Type B pancreatic cell (in vitro differentiated cells): ENCODE results near the gene TRPM3. TPM values are rescaled to one million over a fixed set of nuclear protein-coding genes. Genes with fewer than 3 reads are reported as not detected.

Experiments used
- DNase-seq: peaks from one replicate; pipeline ENCODE4 v3.0.0; 2021; ENCODE audit warnings: mixed read lengths; ENCODE audit not compliant: unreplicated experiment; ENCODE audit errors: extremely low spot score
- H3K27ac Mint-ChIP-seq: 2 replicates; pipeline ENCODE4 v1.8.0; 2021; ENCODE audit warnings: mild to moderate bottlenecking, mixed read lengths
- H3K27me3 Mint-ChIP-seq: 2 replicates; pipeline ENCODE4 v1.8.0; 2021; ENCODE audit warnings: mixed read lengths
- H3K36me3 Mint-ChIP-seq: 2 replicates; pipeline ENCODE4 v1.8.0; 2021; ENCODE audit warnings: mixed read lengths
- H3K4me1 Mint-ChIP-seq: one replicate; pipeline ENCODE4 v1.8.0; 2021; ENCODE audit warnings: mixed read lengths; ENCODE audit not compliant: unreplicated experiment
- H3K4me3 Mint-ChIP-seq: 2 replicates; pipeline ENCODE4 v1.8.0; 2021; ENCODE audit warnings: mild to moderate bottlenecking, mixed read lengths
- H3K9me3 Mint-ChIP-seq: 2 replicates; pipeline ENCODE4 v1.8.0; 2021; ENCODE audit warnings: mixed read lengths
- total RNA-seq: library from RNA; stranded (reverse); gene quantifications from 2 replicates; pipeline ENCODE4 v1.2.1, GENCODE V29; 2021; ENCODE audit warnings: low replicate concordance
- TF ChIP-seq, protein P1 (sequence below): fragments of 200-600 bp; sonication (generic); conservative IDR thresholded peaks from 2 replicates; pipeline ENCODE4 v1.5.0; 2021; ENCODE audit warnings: antibody characterized with exemption, mild to moderate bottlenecking

TRPM3 gene
- total RNA-seq, 1 donor from 2014 or later, result 17.0 TPM

DNA sequence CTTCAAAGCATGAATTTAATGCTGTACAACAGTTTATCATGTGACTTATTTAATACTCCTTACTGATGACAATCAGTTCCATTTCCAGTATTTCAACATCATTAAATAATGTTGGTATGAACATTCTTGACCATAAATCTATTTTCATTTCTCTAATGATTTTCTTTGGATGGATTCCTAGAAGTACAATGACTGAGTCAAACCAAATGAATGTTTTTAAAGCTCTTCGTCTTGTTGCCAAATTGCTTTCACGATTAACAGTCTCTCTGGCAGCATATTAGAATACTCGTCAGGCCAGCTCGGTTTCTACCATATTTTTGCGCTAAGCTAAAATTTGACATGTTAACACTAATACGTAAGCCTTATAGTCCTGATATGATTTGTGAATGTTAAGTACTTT lies 197.0 kb downstream of the TRPM3 start:
- Mint-ChIP-seq H3K27me3 (no peaks in the 10 kb centered on the region), H3K4me3 (no peak overlapping the region), H3K27ac (no peak overlapping the region), H3K9me3 (peaks cover 3% of the 10 kb centered on the region), H3K36me3 (no peaks in the 10 kb centered on the region), H3K4me1 (no peaks in the 10 kb centered on the region)
- TF ChIP-seq, protein P1, sequence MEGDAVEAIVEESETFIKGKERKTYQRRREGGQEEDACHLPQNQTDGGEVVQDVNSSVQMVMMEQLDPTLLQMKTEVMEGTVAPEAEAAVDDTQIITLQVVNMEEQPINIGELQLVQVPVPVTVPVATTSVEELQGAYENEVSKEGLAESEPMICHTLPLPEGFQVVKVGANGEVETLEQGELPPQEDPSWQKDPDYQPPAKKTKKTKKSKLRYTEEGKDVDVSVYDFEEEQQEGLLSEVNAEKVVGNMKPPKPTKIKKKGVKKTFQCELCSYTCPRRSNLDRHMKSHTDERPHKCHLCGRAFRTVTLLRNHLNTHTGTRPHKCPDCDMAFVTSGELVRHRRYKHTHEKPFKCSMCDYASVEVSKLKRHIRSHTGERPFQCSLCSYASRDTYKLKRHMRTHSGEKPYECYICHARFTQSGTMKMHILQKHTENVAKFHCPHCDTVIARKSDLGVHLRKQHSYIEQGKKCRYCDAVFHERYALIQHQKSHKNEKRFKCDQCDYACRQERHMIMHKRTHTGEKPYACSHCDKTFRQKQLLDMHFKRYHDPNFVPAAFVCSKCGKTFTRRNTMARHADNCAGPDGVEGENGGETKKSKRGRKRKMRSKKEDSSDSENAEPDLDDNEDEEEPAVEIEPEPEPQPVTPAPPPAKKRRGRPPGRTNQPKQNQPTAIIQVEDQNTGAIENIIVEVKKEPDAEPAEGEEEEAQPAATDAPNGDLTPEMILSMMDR, result no peak
- no peak for DNase-seq

DNA sequence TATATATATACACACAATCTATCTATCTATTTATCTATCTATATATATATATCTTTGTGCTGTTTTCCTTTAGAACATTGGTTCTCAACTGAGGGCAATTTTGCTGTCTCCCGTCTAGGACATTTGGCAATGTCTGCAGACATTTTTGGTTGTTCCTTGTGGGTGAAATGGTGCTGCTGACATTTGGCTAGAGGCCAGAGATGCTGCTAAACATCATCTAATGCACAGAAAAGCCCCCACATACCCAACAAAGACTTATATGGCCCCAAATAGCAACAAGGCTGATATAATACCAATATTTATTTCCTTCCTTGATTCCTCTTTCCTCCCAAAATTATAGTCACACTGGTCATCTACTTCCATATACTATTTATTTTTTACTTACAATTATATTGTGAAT lies 197.5 kb downstream of the TRPM3 start:
- H3K36me3 Mint-ChIP-seq, result no peaks in the 10 kb centered on the region
- TF ChIP-seq, protein P1, result no peak
- H3K27me3 Mint-ChIP-seq, result no peaks in the 10 kb centered on the region
- H3K4me1 Mint-ChIP-seq, result no peaks in the 10 kb centered on the region
- no peak overlapping the region for H3K4me3 Mint-ChIP-seq
- no peak overlapping the region for H3K27ac Mint-ChIP-seq
- peaks cover 3% of the 10 kb centered on the region for H3K9me3 Mint-ChIP-seq
- DNase-seq, result no peak

DNA sequence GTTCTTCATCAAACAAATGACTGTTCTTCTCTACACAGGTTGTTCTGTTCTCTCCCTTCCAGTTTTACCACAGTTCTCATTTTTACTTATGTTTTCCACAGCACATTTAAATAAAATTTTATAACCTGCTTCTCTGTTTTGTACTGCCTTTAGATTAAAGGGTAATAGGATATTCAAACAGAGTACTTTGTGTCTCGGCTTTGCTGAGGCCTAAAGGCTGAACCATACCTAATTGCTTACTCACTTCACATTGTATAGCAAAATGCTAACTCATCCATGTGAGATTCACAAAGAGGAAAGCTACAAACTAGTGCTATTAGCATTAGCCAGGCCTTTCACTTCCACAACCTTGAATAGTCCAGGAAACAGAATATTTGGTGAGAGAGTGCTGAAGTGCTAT lies 200.3 kb downstream of the TRPM3 start:
- no peak for DNase-seq
- Mint-ChIP-seq H3K4me1 (no peaks in the 10 kb centered on the region), H3K27me3 (no peaks in the 10 kb centered on the region), H3K4me3 (no peak overlapping the region), H3K36me3 (no peaks in the 10 kb centered on the region), H3K27ac (no peak overlapping the region), H3K9me3 (no peaks in the 10 kb centered on the region)
- TF ChIP-seq, protein P1, result no peak

DNA sequence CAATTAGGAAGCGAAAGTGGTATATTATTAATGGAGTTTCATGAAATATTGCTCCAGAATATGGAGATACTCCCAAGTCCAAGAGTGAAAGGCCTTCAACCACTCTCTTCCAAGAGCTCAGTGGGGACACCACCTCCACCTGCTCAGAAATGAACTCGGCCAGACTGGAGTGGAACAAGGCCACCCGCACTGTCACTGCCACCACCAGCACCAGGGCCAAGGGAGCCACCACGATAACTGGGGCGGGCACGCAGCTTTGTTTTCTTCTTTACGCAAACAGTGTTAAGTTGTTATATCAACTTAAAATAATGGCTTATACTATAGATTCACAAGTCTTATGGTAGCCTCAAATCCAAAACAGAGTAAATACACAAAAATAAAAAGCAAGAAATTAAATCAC lies 204.1 kb downstream of the TRPM3 start:
- H3K4me1 Mint-ChIP-seq, result no peaks in the 10 kb centered on the region
- H3K9me3 Mint-ChIP-seq, result no peaks in the 10 kb centered on the region
- H3K27ac Mint-ChIP-seq, result no peak overlapping the region
- TF ChIP-seq, protein P1, result no peak
- no peaks in the 10 kb centered on the region for H3K27me3 Mint-ChIP-seq
- no peak overlapping the region for H3K4me3 Mint-ChIP-seq
- no peaks in the 10 kb centered on the region for H3K36me3 Mint-ChIP-seq
- no peak for DNase-seq

DNA sequence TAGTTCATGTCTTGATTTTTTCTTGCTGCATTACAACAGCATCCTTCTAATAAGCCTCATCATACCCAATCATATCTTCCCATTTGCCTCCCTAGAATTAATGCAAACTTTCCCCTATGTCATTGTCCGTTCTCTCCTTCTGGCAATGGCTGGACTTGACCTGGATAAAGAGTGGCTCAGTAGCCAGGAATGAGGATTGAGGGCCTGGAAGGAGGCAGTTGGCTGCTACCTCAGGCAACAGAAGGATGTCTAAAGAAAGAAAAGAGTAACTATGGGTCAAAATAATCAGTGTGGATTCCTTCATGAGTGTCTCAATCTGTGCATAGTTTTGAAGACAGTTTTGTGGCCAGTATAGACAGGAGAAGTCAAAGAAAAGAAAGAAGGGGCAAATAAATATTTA lies 209.6 kb downstream of the TRPM3 start:
- Mint-ChIP-seq H3K27me3 (no peaks in the 10 kb centered on the region), H3K4me3 (no peak overlapping the region), H3K27ac (no peak overlapping the region), H3K9me3 (no peaks in the 10 kb centered on the region), H3K4me1 (no peaks in the 10 kb centered on the region), H3K36me3 (no peaks in the 10 kb centered on the region)
- TF ChIP-seq, protein P1, result no peak
- DNase-seq, result no peak

DNA sequence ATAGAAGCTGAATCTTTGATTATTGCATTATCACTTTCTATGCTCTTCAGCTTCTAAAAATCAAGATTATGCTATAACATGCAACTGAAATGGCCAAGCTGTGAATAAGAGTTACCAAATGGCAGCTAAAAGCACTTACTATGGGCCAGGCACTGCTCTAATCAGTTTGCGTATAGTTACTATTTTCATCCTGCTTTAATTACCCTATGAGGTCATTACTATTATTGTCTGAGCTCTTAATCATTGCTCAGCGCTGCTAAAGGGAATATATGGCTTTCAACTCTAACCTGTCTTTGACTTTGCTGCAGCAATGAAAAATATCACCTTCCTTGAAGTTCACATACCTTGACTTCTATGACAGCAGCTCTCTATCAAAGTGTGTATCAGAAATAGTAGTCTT lies 210.8 kb downstream of the TRPM3 start:
- no peak for DNase-seq
- no peaks in the 10 kb centered on the region for H3K36me3 Mint-ChIP-seq
- TF ChIP-seq, protein P1, result no peak
- no peaks in the 10 kb centered on the region for H3K4me1 Mint-ChIP-seq
- H3K4me3 Mint-ChIP-seq, result no peak overlapping the region
- H3K27me3 Mint-ChIP-seq, result no peaks in the 10 kb centered on the region
- no peaks in the 10 kb centered on the region for H3K9me3 Mint-ChIP-seq
- no peak overlapping the region for H3K27ac Mint-ChIP-seq
